Liver (tissue), 9 donors: ENCODE results near the gene ANXA3. TPM values are rescaled to one million over a fixed set of nuclear protein-coding genes. Genes with fewer than 3 reads are reported as not detected.

Experiments
- DNase-seq: peaks from one replicate; pipeline ENCODE4 v3.0.0-alpha.2; 2017; ENCODE audit warnings: low spot score
- H3K27ac ChIP-seq, 2 donors: one replicate each; pipeline ENCODE4 v1.7.0; 2013; ENCODE audit warnings: inconsistent platforms in 2 of 2, low read length in 2 of 2, control low read depth in 1 of 2, low read depth in 1 of 2, mild to moderate bottlenecking in 1 of 2
- H3K27me3 ChIP-seq, 4 donors: one replicate each; pipeline versions ENCODE4 v1.6.1 to v1.7.0; 2013; ENCODE audit warnings: low read length in 3 of 4, inconsistent platforms in 1 of 4, mild to moderate bottlenecking in 1 of 4, moderate library complexity in 1 of 4; ENCODE audit not compliant: control insufficient read depth in 4 of 4, insufficient read depth in 4 of 4
- H3K36me3 ChIP-seq, 4 donors: one replicate each; pipeline versions ENCODE4 v1.6.1 to v1.7.0; 2013; ENCODE audit warnings: low read length in 3 of 4, mild to moderate bottlenecking in 3 of 4, low read depth in 1 of 4, moderate library complexity in 1 of 4; ENCODE audit not compliant: control insufficient read depth in 4 of 4, insufficient read depth in 3 of 4
- H3K4me1 ChIP-seq, 4 donors: one replicate each; pipeline versions ENCODE4 v1.6.1 to v1.7.0; 2013; ENCODE audit warnings: low read length in 3 of 4, mild to moderate bottlenecking in 3 of 4, moderate library complexity in 1 of 4; ENCODE audit not compliant: control insufficient read depth in 4 of 4, insufficient read depth in 4 of 4
- H3K4me3 ChIP-seq, 3 donors: one replicate each; pipeline versions ENCODE4 v1.6.1 to v1.7.0; 2013; ENCODE audit warnings: low read length in 3 of 3, control low read depth in 1 of 3, low read depth in 1 of 3, mild to moderate bottlenecking in 1 of 3
- H3K9ac ChIP-seq, 2 donors: one replicate each; pipeline ENCODE4 v1.7.0; 2013; ENCODE audit warnings: low read length in 2 of 2, mild to moderate bottlenecking in 2 of 2, moderate library complexity in 2 of 2, control low read depth in 1 of 2, low read depth in 1 of 2
- H3K9me3 ChIP-seq, 4 donors: one replicate each; pipeline versions ENCODE4 v1.6.1 to v1.7.0; 2013; ENCODE audit warnings: low read length in 3 of 4; ENCODE audit not compliant: control insufficient read depth in 4 of 4
- CTCF ChIP-seq: fragments of 150-350 bp; IDR thresholded peaks from 2 replicates; pipeline ENCODE4 v1.5.1; 2017; ENCODE audit warnings: improper control_type of control experiment, low read depth, low read length; ENCODE audit not compliant: missing input control
- FOXA1 ChIP-seq: IDR thresholded peaks from 2 replicates; pipeline ENCODE4 v1.6.1; 2016; ENCODE audit warnings: antibody characterized with exemption
- FOXA2 ChIP-seq: IDR thresholded peaks from 2 replicates; pipeline ENCODE4 v1.6.1; 2016; ENCODE audit warnings: antibody characterized with exemption
- HNF4A ChIP-seq, 2 donors: conservative IDR thresholded peaks; 2 replicates each; pipeline ENCODE4 v1.6.1; 2016; ENCODE audit warnings: antibody characterized with exemption in 2 of 2, mild to moderate bottlenecking in 2 of 2
- JUND ChIP-seq, 2 donors: IDR thresholded peaks; 2 replicates each; pipeline ENCODE4 v1.6.1; 2016; ENCODE audit warnings: antibody characterized with exemption in 2 of 2
- MAX ChIP-seq: IDR thresholded peaks from 2 replicates; pipeline ENCODE4 v1.6.1; 2016; ENCODE audit warnings: antibody characterized with exemption
- NR2F2 ChIP-seq: IDR thresholded peaks from 2 replicates; pipeline ENCODE4 v1.6.1; 2016; ENCODE audit warnings: antibody characterized with exemption
- RAD21 ChIP-seq, 2 donors: IDR thresholded peaks; 2 replicates each; pipeline ENCODE4 v1.6.1; 2016; ENCODE audit warnings: antibody characterized with exemption in 2 of 2, mild to moderate bottlenecking in 2 of 2
- REST ChIP-seq: IDR thresholded peaks from 2 replicates; pipeline ENCODE4 v1.6.1; 2016; ENCODE audit warnings: antibody characterized with exemption, mild to moderate bottlenecking
- TAF1 ChIP-seq: conservative IDR thresholded peaks from 2 replicates; pipeline ENCODE4 v1.6.1; 2016; ENCODE audit warnings: antibody characterized with exemption, mild to moderate bottlenecking
- YY1 ChIP-seq: IDR thresholded peaks from 2 replicates; pipeline ENCODE4 v1.6.1; 2016; ENCODE audit warnings: antibody characterized with exemption, mild to moderate bottlenecking
- ZBTB33 ChIP-seq: IDR thresholded peaks from 2 replicates; pipeline ENCODE4 v1.6.1; 2016; ENCODE audit warnings: antibody characterized with exemption
- WGBS: extraction: QIAGEN DNeasy Blood & Tissue Kit; methylation state at CpG from one replicate; pipeline ENCODE4 v1.1.7; 2013; 5-methylcytosine and 5-hydroxymethylcytosine counted together
- polyA plus RNA-seq, 2 donors: library from polyadenylated mRNA; stranded (reverse) in 1 of 2; unstranded in 1 of 2; fragments of 200-250 nt in 1 of 2; fragments of >200 nt in 1 of 2; fragmentation: Nextera tagmentation in 1 of 2; extraction: Ambion mirVana in 1 of 2; gene quantifications; one replicate each; pipeline versions ENCODE4 v1.2.1 to v1.2.3, GENCODE V29; 2013 to 2015
- total RNA-seq, 2 donors: library from RNA; depleted of rRNA; stranded (reverse); fragments of >200 nt; gene quantifications; one replicate each; pipeline ENCODE4 v1.2.3, GENCODE V29; 2014
- donor health status: healthy.
- donor health status: healthy.
- donor health status: healthy.
- donor health status: healthy.
- donor health status: healthy.

Gene ANXA3
- total and polyA plus RNA-seq, 4 donors: 1.7 to 16.4 (median 3.4) TPM

- no peak for TF ChIP-seq ZBTB33
- no peak for TF ChIP-seq TAF1
- TF ChIP-seq NR2F2: no peak
- TF ChIP-seq YY1: no peak
These were observed 103.2 kb downstream of the ANXA3 start (continued) for GRCh38 chr4:78654807-78655206.

GRCh38 chr4:78656968-78657445 lies 105.4 kb downstream of the ANXA3 start:
- WGBS: 52% methylated on average over 7 of the region's 7 CpGs
- H3K27ac ChIP-seq: no peak overlapping the region
- no peak overlapping the region for H3K4me3 ChIP-seq
- TF ChIP-seq JUND (IDR thresholded peaks at IDR 0.05) (peak; percentile 12 to 14), RAD21 (IDR thresholded peaks at IDR 0.05) (peak; percentile 11 to 17), FOXA1 (no peak)
- H3K9me3 ChIP-seq: no peaks in the 10 kb centered on the region
- H3K4me1 ChIP-seq: no peaks in the 10 kb centered on the region
- no peak for DNase-seq
- H3K36me3 ChIP-seq: no peaks in the 10 kb centered on the region
- H3K9ac ChIP-seq: no peak overlapping the region
- no peaks in the 10 kb centered on the region for H3K27me3 ChIP-seq

GRCh38 chr4:78659264-78659663 lies 107.7 kb downstream of the ANXA3 start:
- H3K9ac ChIP-seq: no peak overlapping the region
- H3K27me3 ChIP-seq: no peaks in the 10 kb centered on the region
- H3K9me3 ChIP-seq: no peaks in the 10 kb centered on the region
- H3K27ac ChIP-seq: no peak overlapping the region
- H3K36me3 ChIP-seq: no peaks in the 10 kb centered on the region
- H3K4me3 ChIP-seq: no peak overlapping the region
- TF ChIP-seq CTCF (no peak), MAX (no peak), YY1 (no peak), FOXA2 (no peak), REST (no peak), HNF4A (conservative IDR thresholded peaks at IDR 0.05) (no peak)
- WGBS: 86% methylated on average over 1 of the region's 1 CpG
- DNase-seq: no peak
- peaks cover 0 to 3% (median 1%) of the 10 kb centered on the region in 4 donors for H3K4me1 ChIP-seq
